ENCODE data around the gene TXNDC16.
A peak's percentile ranks its signal among the peaks of the same experiment; 100 is the strongest.
"Not testable (repeated sequence)": the region's sequence is repeated elsewhere in the genome, so short reads cannot be mapped to it uniquely, and the experiment has no call there.

TXNDC16 gene, protein sequence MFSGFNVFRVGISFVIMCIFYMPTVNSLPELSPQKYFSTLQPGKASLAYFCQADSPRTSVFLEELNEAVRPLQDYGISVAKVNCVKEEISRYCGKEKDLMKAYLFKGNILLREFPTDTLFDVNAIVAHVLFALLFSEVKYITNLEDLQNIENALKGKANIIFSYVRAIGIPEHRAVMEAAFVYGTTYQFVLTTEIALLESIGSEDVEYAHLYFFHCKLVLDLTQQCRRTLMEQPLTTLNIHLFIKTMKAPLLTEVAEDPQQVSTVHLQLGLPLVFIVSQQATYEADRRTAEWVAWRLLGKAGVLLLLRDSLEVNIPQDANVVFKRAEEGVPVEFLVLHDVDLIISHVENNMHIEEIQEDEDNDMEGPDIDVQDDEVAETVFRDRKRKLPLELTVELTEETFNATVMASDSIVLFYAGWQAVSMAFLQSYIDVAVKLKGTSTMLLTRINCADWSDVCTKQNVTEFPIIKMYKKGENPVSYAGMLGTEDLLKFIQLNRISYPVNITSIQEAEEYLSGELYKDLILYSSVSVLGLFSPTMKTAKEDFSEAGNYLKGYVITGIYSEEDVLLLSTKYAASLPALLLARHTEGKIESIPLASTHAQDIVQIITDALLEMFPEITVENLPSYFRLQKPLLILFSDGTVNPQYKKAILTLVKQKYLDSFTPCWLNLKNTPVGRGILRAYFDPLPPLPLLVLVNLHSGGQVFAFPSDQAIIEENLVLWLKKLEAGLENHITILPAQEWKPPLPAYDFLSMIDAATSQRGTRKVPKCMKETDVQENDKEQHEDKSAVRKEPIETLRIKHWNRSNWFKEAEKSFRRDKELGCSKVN
- 5.0 to 18.6 reads per million in 2 experiments for total RNA-seq

DNA sequence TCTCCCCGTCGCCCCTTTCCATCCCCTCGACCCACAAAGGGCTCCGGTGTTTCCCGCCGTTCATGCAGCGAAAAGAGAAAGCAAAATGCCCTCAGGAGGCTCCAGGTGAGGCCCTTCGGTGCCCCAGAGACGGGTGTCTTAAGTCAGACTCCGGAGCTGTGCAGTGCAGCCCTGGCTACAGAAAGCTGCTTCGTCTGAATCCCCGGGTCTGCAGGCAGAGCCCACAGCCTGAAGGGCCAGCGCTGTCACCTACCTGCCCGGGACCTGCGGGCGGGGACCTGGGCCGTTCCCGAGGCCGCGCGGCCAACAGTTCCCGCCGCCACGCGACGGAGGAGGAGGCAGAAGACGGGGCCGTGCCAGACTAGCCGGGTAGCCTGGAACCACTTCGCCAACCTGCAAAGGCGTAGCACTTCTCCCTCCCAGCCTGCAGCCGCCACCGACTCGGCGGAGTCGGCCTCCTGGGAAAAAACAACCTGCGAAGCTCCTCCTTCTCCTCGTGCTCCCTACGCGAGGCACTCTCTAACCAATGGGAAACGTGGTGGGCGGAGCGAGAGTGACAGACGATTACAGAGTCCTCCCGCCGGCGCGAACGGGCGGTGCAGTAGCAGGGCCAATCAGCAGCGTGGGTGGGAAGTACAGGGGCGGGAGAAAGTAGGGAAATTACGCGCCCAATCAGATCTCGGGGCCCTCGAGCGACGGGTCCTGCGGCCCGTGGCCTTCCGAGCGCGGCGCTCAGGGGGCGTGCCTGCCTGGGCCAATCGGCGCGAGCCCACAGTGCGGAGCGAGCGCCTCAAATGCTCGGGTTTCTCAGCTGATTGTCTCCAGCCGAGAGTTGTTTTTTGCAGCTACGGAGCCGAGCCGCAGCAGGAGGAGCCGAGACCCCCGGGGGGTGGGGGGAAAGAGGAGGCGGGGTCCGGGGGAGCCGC is at the start of gene TXNDC16, which contains the start of gene GPR137C:
TXNDC16 (minus strand) TSS at position 443 of the 926 bp plus-strand sequence. CDS start 8,948 bp downstream, outside the sequence.
GPR137C (plus strand) TSS at position 774 of the 926 bp plus-strand sequence. CDS start 312 bp downstream, outside the sequence.
- DNase-seq (ENCODE audit: low read depth), result peak; percentile 100

DNA sequence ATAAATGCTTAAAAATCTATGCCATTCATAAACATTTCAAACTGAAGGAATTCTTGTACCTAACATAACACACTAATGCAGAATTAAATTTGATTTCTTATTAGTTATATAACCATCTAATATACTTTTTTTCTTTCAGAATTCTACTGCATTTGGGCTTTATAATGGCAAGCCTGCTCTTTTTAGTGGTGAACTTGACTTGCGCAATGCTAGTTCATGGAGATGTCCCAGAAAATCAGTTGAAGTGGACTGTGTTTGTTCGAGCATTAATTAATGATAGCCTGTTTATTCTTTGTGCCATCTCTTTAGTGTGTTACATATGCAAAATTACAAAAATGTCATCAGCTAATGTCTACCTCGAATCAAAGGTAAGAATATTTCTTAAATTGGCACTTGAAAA is 47.7 kb upstream of the TXNDC16 start:
- no peak for DNase-seq (ENCODE audit: low read depth)

DNA sequence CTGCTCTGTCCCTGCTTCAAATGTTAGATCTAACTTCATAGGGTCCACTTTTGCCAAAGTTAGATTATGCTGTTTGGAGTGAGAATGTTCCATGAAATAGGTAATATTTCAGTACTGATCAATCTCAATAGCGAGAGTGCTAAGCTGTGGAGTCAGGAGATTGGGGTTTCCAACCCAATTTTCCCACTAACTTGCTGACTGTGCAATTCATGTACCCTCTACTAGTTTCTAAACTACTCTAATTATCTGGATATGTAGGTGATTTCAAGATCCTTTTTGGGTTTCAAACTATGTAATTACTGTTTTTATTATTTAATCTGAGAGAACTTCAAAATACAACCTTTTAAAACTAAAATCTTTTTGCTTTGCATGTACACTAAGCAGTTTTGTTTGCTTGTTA is 46.3 kb upstream of the TXNDC16 start:
- DNase-seq (ENCODE audit: low read depth), result no peak

DNA sequence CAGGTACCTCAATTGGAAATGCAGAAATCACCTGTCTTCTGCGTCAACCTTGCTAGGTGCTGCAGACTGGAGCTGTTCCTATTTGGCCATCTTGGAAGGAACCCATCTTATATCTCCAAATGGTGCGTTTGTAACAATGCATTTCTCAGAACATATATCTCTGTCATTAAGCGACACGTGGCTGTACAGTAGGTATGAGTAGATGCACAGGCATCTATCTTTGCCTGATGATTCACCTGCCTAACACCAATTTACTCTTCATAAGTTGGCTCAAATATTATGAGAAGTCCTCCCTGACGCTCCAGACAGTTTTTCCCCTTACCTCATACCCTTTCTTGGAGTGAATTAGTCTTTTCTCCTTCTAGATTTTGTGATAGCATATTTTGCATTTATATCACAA is 44.6 kb upstream of the TXNDC16 start:
- no peak for DNase-seq (ENCODE audit: low read depth)

DNA sequence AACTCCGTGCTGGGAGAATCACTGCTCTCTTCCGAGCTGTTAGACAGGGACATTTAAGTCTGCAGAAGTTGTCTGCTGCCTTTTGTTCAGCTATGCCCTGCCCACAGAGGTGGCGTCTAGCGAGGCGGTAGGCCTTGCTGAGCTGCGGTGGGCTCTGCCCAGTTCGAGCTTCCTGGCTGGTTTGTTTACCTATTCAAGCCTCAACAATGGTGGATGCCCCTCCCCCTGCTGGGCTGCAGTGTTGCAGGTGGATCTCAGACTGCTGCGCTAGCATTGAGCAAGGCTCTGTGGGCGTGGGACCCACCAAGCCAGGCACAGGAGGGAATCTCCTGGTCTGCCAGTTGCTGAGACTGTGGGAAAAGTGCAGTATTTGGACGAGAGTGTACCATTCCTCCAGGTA is 44.0 kb upstream of the TXNDC16 start:
- DNase-seq (ENCODE audit: low read depth), result no peak

DNA sequence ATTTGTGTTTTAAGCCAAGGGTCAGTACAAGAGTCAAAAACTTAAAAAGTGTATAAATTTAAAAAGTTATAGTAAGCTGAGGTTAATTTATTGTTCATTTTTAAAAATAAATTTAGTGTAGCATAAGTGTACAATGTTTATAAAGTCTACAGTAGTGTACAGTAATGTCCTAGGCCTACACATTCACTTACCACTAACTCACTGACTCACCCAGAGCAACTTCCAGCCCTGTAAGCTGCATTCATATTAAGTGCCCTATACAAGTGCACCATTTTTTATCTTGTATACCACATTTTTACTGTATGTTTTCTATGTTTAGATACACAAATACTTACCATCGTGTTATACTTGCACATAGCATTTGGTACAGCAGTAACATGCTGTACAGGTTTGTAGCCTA is 38.0 kb upstream of the TXNDC16 start:
- no peak for DNase-seq (ENCODE audit: low read depth)

DNA sequence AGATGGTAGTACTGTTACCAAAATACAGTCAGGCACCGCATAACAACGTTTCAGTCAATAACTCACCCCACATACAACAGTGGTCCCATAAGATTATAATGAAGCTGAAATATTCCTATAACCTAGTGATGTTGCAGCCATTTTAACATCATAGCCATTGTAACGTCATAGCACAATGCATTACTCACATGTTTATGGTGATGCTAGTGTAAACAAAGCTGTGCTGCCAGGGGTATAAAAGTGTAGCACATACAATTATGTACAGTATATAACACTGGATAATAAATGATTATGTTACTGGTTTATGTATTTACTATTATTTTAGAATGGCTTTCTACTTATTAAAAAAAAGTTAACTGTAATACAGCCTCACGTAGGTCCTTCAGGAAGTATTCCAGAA is 37.3 kb upstream of the TXNDC16 start:
- no peak for DNase-seq (ENCODE audit: low read depth)

DNA sequence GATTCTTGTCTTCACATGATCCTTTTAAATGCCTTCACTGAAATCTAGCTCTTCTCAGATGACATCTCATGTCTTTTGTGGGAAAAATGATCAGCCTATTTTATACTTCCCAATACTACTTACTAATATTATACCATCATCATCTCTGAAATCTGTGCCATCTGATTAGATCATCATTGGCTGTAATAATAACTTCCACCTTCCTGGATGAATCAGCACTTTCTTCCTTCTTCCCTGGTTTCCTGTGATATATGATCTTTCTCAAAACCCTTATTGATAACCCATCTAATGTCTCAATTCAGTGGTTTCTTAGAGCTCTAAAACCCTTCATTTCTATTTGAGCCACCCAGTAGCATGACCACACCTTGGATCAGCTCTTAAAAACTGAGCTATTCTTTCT is 31.2 kb upstream of the TXNDC16 start:
- DNase-seq (ENCODE audit: low read depth), result no peak

DNA sequence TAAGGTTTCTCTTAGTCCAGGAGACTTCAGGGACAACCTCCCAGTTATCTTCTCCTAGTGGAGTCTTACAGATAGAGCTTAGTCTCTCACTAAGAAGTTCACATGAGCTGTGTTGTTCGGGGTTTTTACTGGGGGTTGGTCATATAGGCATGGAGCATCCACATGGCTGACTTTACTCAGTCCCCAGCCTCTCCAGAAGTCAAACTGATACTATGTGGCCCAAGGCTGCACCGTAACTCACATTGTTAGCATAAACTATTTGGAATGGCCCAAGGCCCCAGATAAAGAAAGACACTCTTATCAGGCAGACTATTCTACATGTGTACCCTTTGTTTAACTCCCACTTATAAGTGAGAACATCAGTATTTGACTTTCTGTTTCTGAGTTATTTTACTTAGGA is 23.6 kb upstream of the TXNDC16 start:
- DNase-seq (ENCODE audit: low read depth), result no peak

DNA sequence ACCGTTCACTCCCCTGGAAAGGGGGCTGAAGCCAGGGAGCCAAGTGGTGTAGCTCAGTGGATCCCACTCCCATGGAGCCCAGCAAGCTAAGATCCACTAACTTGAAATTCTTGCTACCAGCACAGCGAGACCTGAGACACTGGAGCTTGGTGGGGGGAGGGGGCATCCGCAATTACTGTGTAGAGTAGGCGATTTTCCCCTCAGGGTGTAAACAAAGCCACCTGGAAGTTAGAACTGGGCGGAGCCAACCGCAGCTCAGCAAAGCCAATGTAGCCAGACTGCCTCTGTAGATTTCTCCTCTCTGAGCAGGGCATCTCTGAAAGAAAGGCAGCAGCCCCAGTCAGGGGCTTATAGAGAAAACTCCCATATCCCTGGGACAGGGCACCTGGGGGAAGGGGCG is 16.1 kb upstream of the TXNDC16 start:
- not testable (repeated sequence) for DNase-seq (ENCODE audit: low read depth)

DNA sequence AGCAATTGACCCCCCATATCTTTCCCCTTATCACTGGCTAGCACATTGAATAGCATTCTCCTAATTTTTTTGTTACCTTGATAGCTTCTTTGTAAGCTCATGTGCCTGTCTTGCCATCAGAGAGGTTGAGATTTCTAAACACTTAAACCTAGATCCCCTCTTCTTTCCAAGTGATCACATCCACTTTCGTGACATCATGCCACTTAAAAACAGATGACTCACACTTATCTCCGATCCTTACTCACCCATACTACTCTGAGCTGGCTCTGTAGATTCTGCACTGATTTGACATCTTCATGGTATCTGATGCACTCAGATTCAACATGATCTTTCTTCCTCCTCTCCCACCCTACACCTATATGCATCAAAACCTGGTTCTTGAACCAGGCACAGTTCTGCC is 10.8 kb upstream of the TXNDC16 start:
- DNase-seq (ENCODE audit: low read depth), result no peak

DNA sequence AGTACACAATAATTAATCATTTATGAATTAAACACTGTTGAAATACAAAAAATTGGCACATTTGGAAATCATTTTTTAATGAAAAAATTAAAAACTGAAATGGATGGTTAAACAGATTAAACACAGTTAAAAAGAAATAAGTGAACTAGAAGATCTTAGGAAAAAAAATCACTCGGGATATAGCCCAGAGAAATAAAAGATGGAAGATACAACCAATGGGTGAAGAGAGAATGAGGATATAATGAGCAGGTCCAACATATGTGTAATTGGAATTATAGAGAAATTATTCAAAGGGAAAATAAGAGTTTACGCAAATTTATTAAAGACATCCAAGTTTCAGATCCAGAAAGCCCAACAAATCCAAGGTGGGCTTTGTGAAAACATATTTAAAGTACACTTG is 6.4 kb upstream of the TXNDC16 start:
- no peak for DNase-seq (ENCODE audit: low read depth)

DNA sequence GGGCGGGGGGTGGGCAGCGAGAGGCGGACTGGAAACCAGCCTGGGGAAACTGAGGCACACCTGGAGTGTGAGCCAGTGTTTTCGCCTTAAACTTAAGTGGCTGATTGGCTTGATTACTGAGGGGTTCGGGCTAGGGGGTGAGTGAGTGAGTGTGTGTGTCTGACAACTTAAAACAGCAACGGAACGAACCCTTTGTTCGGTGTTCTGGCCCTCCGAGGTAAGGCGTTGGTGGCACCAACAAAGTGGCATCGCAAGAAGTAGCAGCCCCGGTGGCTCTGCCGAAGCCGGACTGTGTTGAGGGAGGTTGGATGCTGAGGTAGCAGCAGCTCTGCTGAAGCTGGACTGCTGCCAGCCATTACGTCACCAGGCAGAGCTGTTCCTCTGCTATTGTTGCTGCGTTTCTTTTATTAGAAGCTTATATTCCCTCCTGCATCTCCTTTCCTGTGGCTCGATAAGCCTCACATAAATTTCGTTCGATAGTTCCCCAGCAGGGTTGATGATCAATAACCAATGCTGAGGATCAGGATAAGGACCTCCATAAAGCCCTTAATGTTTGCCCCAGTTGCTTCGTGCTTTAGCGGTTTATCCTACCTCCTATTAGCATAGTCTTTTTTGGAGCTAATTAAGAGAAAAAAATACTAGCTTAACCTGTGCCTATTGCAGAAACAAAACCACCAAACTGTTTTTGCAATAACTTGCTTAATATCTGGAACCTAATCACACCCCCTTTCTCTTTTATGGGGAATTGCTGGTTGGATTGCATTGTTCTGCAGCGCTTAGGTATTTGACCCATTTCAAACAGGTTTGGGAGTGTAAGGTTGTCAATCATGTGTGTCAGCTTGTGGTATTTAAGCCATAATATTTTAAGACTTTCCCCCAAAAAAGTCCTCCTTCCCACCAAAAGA is 1.6 kb upstream of the TXNDC16 start:
- peak; percentile 85 for DNase-seq (ENCODE audit: low read depth)

DNA sequence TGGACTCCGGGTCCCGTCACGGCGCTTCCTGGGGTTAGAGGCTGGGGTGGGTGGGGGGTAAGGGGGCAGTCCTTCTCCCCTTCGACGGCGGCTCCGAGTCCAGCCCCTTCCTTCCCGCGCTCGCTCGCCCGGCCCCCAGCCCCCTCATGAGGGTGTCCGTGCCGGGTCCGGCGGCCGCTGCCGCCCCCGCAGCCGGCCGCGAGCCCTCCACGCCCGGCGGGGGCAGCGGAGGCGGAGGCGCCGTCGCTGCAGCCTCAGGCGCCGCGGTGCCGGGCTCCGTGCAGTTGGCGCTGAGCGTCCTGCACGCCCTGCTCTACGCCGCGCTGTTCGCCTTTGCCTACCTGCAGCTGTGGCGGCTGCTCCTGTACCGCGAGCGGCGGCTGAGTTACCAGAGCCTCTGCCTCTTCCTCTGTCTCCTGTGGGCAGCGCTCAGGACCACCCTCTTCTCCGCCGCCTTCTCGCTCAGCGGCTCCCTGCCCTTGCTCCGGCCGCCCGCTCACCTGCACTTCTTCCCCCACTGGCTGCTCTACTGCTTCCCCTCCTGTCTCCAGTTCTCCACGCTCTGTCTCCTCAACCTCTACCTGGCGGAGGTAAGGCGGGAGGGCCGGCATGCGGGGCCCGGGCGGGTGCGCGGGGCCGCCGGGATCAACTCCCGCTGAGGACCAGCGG is 831 bp upstream of the TXNDC16 start:
- DNase-seq (ENCODE audit: low read depth), result peak; percentile 17

DNA sequence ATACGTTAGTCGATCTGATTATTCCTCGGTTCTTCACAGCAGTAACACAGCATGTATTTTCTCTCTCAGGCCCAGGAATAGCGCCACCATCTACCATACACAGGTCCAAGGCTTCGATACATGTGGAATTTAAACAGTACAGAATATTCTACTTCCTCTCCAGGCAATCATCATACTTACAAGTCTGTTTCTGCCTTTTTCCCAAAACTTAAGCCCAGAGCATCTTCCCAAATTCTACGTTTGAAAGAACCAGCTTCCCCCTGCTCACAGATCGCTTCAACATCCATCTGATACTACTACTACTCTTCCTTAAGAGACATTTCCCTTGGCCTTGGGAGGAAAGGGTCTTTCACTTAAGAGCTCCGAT is 626 bp downstream of the TXNDC16 start:
- DNase-seq (ENCODE audit: low read depth), result no peak

DNA sequence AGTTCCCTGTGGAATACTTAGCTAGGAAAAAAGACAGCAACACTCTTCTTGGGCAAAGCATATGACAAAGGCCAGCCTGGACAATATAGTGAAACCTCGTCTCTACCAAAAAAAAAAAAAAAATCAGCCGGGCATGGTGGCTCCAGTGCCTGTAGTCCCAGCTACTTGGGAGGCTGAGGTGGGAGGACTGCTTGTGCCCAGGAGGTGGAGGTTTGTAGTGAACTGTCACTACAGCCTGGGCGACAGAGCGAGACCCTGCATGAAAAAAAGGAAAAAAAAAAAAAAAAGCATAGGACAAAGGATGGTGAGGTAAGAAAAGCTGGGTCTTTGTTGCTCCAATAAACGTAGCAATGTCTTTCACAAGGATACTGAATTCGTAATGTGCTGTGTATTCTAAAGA is 1.1 kb downstream of the TXNDC16 start:
- no peak for DNase-seq (ENCODE audit: low read depth)

DNA sequence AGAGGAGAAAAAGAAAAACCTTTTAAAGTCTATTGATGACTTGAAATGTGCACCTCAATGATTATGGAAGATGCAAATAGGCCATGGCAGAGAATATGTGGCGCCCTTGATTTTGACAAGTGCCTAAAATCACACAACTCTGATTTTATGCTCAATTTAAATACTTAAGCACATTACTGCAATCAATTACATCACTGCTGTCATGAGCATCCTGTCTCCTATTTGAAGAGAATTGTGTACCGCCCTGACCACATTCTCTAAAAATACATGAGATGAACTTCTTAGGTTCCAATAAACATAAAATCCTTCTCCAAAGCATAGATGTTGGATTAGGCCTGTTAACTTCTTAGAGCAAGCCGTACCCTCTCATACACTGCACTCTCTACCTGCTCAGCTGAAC is 1.6 kb downstream of the TXNDC16 start:
- no peak for DNase-seq (ENCODE audit: low read depth)

DNA sequence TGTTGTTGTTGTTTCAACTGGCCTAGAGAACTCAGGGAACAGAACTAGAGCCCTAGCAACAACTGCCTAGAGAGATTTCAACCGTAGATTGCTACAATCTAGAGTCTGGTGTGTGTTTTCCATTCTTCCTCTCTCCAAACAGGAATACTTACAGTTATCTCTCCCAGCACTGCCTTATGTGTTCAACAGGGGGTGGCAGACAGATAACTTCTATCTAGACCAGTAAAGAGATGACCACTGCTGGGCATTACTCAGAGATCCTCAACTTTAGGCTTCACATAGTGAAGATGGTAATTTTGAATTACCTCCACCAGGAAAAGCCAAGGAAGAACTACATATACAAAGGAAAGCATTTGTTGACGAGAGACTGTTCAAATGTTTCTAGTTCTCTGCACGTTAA is 4.8 kb downstream of the TXNDC16 start:
- no peak for DNase-seq (ENCODE audit: low read depth)

DNA sequence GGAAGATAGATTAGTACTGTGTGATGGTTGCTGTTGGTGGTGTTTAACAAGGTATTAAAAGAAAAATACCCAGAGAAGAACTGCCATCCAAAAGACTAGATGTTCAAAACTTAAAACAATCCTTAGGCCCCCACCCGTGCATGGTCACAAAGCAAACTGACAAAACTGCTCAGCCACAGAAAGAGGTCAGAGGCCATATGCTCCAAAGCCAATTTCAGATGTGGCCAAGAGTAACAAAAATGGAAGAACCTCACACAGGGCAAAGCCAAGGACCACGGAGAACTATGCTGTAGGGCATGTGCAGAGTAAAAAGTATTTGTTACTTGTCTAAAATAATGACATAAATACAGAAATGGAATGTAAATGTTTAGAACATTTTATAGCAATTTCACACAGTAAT is 5.3 kb downstream of the TXNDC16 start:
- DNase-seq (ENCODE audit: low read depth), result no peak

DNA sequence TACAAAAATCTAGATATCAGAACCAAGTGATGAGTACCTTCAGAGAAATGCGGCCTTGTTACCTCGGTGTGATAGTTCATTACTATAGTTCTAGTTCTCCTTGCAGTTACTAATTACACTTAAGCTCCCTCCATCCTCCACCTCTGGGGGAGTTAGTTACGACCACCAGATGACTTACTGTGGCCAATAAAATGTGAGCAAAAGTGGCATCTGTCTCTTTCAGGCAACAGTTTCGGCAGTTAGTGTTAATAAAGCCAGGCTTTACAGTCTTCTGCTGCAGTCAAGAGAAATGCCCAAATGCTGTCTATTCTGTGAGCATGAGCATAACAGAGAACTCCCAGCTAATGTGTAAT is 6.0 kb downstream of the TXNDC16 start:
- DNase-seq (ENCODE audit: low read depth), result no peak

Data from T follicular helper cell (primary cell).